Ascending aorta (tissue), 2 donors: ENCODE results near the gene KRT27. TPM values are rescaled to one million over a fixed set of nuclear protein-coding genes. Genes with fewer than 3 reads are reported as not detected.

Experiments
- DNase-seq, 2 donors: peaks; one replicate each; pipeline ENCODE4 v3.0.0-alpha.2; 2019; ENCODE audit warnings: low spot score in 2 of 2
- H3K27ac ChIP-seq, 2 donors: fragments of 200-600 bp; sonication (generic); one replicate each; pipeline ENCODE4 v1.5.1; 2016 to 2017; ENCODE audit warnings: mild to moderate bottlenecking in 1 of 2
- H3K27me3 ChIP-seq: fragments of 200-600 bp; sonication (generic); one replicate; pipeline ENCODE4 v1.5.1; 2017
- H3K36me3 ChIP-seq, 2 donors: fragments of 200-600 bp; sonication (generic); one replicate each; pipeline ENCODE4 v1.5.1; 2016
- H3K4me1 ChIP-seq, 2 donors: fragments of 200-600 bp; sonication (generic); one replicate each; pipeline ENCODE4 v1.5.1; 2016 to 2017; ENCODE audit warnings: mild to moderate bottlenecking in 1 of 2
- H3K4me3 ChIP-seq, 2 donors: fragments of 200-600 bp; sonication (generic); one replicate each; pipeline ENCODE4 v1.5.1; 2016 to 2017; ENCODE audit warnings: mild to moderate bottlenecking in 1 of 2
- H3K9me3 ChIP-seq, 2 donors: fragments of 200-600 bp; sonication (generic); one replicate each; pipeline ENCODE4 v1.5.1; 2016
- intact Hi-C: fragments of 100-400 bp; cut with DNase I; formaldehyde crosslinking; loops from one replicate; pipeline ENCODE4 v1.15.1; 2023
- total RNA-seq: library from RNA; depleted of rRNA; stranded (reverse); fragments of >200 nt; gene quantifications from one replicate; pipeline ENCODE4 v1.1.0, GENCODE V29; 2016
- TF ChIP-seq, protein P1 (sequence below), 3 experiments: fragments of 200-600 bp in 2 of 3; fragments of 450-650 bp in 1 of 3; sonication (generic) in 2 of 3; IDR thresholded peaks; one replicate each; pipeline ENCODE4 v1.5.1; 2016 to 2019; ENCODE audit warnings: antibody characterized with exemption in 3 of 3, mild to moderate bottlenecking in 1 of 3, moderate library complexity in 1 of 3

The KRT27 gene
- total RNA-seq, 1 donor from 2014 or later = not detected

GRCh38 chr17:40795019-40795667 lies 12.8 kb upstream of the KRT27 start:
- no peaks in the 10 kb centered on the region for H3K27me3 ChIP-seq
- no peaks in the 10 kb centered on the region for H3K9me3 ChIP-seq
- H3K27ac ChIP-seq = no peak overlapping the region
- no peaks in the 10 kb centered on the region for H3K36me3 ChIP-seq
- no peak for DNase-seq
- TF ChIP-seq, protein P1, sequence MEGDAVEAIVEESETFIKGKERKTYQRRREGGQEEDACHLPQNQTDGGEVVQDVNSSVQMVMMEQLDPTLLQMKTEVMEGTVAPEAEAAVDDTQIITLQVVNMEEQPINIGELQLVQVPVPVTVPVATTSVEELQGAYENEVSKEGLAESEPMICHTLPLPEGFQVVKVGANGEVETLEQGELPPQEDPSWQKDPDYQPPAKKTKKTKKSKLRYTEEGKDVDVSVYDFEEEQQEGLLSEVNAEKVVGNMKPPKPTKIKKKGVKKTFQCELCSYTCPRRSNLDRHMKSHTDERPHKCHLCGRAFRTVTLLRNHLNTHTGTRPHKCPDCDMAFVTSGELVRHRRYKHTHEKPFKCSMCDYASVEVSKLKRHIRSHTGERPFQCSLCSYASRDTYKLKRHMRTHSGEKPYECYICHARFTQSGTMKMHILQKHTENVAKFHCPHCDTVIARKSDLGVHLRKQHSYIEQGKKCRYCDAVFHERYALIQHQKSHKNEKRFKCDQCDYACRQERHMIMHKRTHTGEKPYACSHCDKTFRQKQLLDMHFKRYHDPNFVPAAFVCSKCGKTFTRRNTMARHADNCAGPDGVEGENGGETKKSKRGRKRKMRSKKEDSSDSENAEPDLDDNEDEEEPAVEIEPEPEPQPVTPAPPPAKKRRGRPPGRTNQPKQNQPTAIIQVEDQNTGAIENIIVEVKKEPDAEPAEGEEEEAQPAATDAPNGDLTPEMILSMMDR (IDR thresholded peaks at IDR 0.05) = no peak
- no peak overlapping the region for H3K4me3 ChIP-seq
- intact Hi-C loops = no loop called here
- no peaks in the 10 kb centered on the region for H3K4me1 ChIP-seq

DNA sequence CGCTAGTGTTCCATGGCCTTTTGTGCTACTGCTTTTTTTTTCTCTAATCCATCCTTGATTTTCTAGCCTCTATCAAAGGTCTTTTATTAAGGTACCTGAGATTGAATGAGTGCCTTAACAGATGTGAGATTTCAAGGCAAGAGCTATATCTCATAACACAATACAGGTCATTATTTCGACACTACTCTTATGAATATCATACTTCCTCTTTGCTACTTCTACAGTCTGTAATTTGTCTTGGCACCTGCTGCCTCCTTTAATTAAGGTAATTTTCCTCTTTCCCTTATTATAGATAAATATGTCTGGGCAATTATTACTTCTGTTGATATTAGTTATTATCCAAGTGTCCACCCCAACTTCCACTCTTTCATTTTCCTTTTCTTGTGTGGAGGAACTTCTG lies 12.1 kb upstream of the KRT27 start:
- H3K27me3 ChIP-seq = no peaks in the 10 kb centered on the region
- TF ChIP-seq, protein P1 (IDR thresholded peaks at IDR 0.05) = no peak
- intact Hi-C loops = loop anchor here (5.0 kb wide), 1 partner anchor 172 kb away; no protein-coding TSS in a partner anchor
- H3K36me3 ChIP-seq = no peaks in the 10 kb centered on the region
- H3K4me1 ChIP-seq = no peaks in the 10 kb centered on the region
- H3K4me3 ChIP-seq = no peak overlapping the region
- H3K9me3 ChIP-seq = no peaks in the 10 kb centered on the region
- H3K27ac ChIP-seq = no peak overlapping the region
- DNase-seq = no peak

DNA sequence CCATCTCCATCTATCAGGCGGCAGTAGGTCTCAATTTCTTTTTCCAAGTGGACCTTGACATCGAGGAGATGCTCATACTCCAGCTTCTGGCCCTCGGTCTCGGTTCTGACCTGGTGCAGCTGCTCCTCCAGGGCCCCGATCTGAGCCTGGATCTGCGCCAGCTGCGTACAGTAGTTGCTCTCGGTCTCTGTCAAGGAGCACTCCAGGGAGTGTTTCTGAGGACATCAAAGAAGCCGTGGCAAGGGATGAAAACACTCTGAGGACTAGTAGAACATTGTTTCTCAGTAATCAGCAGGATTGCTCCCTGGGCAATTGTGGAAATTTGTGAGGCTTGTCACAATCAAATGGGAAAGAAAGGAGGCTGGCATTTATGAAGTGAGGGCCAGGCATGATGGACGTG lies 11.5 kb upstream of the KRT27 start:
- no peaks in the 10 kb centered on the region for H3K27me3 ChIP-seq
- DNase-seq = no peak
- intact Hi-C loops = loop anchor here (5.0 kb wide), 1 partner anchor 172 kb away; no protein-coding TSS in a partner anchor
- H3K4me3 ChIP-seq = no peak overlapping the region
- no peaks in the 10 kb centered on the region for H3K4me1 ChIP-seq
- H3K36me3 ChIP-seq = no peaks in the 10 kb centered on the region
- no peaks in the 10 kb centered on the region for H3K9me3 ChIP-seq
- no peak overlapping the region for H3K27ac ChIP-seq
- TF ChIP-seq, protein P1 (IDR thresholded peaks at IDR 0.05) = no peak

DNA sequence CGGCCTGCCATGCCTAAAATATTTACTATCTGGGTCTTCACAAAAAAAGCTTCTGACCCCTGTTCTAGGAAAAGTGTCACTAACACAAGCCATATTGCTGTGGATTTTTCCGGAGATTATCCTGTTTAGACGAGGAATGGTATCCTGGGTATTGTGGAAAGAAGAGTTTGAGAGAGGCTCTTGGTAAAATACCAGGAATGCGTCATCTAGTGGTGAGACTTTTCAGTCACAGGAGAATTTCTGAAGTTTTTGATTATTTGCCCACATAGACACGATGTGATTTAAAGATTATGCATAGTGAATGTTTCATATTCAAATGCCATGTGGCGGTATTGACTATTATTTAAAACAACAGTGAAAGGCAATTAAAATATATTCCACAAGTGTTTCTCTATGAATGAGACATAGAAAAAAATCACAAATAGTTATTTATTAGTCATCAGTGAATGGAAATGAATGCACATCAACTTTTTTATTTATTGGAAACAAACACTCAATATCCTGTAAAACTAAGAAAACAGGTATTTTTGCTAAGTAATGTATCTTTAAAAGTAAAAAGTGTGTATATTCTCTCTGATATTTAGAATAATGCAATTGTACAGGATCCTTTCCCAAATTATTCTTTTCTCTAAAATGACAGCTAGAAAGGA lies 9.6 kb upstream of the KRT27 start:
- no peak for DNase-seq
- H3K27me3 ChIP-seq = no peaks in the 10 kb centered on the region
- no peak overlapping the region for H3K27ac ChIP-seq
- H3K36me3 ChIP-seq = no peaks in the 10 kb centered on the region
- H3K4me3 ChIP-seq = no peak overlapping the region
- H3K9me3 ChIP-seq = no peaks in the 10 kb centered on the region
- intact Hi-C loops = loop anchor here (5.0 kb wide), 1 partner anchor 170 kb away; no protein-coding TSS in a partner anchor
- H3K4me1 ChIP-seq = no peaks in the 10 kb centered on the region
- TF ChIP-seq, protein P1 (IDR thresholded peaks at IDR 0.05) = peak; percentile 12 to 38 (median 31)

DNA sequence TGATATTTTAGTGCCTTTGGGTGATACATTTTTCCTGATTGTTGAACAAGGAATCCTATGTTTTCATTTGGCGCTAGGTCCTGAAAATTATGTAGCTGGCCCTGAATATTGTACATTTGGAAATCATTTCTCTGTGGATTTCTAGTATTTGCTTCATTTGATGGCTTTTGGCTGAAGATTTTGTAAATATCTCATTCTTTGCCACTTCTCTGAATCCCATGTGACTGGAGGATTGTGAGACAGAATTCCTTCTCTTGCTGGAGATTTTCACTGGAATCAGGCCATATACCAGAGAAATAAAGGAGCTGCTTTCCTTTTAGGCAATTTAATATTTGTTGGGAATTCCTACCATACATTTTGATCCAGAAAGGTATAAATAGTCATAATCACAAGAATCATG lies 8.8 kb upstream of the KRT27 start:
- no peaks in the 10 kb centered on the region for H3K36me3 ChIP-seq
- H3K27ac ChIP-seq = no peak overlapping the region
- no peak overlapping the region for H3K4me3 ChIP-seq
- TF ChIP-seq, protein P1 (IDR thresholded peaks at IDR 0.05) = no peak
- no peaks in the 10 kb centered on the region for H3K4me1 ChIP-seq
- DNase-seq = no peak
- intact Hi-C loops = loop anchor here (5.0 kb wide), 1 partner anchor 169 kb away; no protein-coding TSS in a partner anchor
- no peaks in the 10 kb centered on the region for H3K9me3 ChIP-seq
- no peaks in the 10 kb centered on the region for H3K27me3 ChIP-seq
